Measurements from ENCODE around the gene ZP3.
"Not testable (repeated sequence)": the region's sequence is repeated elsewhere in the genome, so short reads cannot be mapped to it uniquely, and the experiment has no call there.

ZP3 gene

DNA sequence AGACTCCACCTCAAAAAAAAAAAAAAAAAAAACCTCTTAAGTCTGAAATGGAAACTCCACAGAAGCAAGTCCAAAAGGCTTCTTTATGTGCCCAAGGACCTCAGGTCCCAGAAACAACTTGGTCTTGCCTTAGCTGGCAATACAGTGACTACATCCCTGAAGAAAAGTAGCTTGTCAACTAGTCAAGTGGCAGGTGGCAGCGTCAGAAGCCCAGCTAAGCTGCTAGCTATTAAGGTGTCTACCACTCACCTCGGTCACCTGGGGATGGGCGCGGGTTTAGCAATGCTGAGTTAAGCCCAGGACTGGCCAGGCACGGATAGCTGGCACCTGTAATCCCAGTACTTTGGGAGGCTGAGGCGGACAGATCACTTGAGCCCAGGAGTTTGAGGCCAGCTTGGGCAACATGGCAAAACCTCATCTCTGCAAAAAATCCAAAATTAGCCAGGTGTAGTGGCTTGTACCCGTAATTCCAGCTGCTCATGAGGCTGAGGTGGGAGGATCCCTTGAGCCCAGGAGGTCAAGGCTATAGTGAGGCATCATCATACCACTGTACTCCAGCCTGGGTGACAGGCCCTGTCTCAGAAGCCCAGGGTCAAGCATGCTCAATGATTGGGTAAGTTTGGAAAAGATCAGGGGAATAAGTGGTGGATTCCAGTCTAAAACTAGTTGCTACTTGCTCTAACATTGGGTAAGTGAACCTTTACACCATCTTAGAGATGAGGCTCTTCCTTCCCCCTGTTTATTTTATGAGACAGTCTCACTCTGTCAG lies 14.6 kb downstream of the ZP3 start:
- in situ Hi-C loops (cut with HindIII; ENCODE audit: low sequenced_read_pairs): not testable (repeated sequence)

DNA sequence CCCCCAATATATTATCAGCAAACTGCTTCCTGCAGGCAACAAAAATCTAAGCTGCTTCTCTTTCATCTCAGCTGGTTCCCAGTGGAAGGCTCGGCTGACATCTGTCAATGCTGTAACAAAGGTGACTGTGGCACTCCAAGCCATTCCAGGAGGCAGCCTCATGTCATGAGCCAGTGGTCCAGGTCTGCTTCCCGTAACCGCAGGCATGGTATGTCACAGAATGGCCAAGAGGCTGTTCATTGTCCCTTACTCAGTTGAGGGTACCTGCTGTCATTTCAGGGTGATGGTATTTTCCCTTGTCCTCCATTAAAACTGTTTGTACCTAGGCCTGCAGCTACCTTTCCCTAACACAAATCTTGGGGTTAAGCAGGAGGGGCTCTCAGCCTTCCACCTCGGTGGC lies 15.7 kb downstream of the ZP3 start:
- in situ Hi-C loops (cut with HindIII; ENCODE audit: low sequenced_read_pairs): not testable (repeated sequence)

DNA sequence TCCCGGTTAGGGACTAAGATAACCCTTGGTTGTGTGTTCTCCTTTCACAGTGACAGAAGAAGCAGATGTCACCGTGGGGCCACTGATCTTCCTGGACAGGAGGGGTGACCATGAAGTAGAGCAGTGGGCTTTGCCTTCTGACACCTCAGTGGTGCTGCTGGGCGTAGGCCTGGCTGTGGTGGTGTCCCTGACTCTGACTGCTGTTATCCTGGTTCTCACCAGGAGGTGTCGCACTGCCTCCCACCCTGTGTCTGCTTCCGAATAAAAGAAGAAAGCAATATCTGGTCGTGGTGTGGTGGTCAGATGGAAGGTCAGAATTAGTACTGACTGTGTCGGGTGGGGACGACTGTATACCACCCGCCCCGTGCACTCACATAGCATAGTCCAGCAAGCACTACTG lies 17.0 kb downstream of the ZP3 start:
- in situ Hi-C loops (cut with HindIII; ENCODE audit: low sequenced_read_pairs): not testable (repeated sequence)

DNA sequence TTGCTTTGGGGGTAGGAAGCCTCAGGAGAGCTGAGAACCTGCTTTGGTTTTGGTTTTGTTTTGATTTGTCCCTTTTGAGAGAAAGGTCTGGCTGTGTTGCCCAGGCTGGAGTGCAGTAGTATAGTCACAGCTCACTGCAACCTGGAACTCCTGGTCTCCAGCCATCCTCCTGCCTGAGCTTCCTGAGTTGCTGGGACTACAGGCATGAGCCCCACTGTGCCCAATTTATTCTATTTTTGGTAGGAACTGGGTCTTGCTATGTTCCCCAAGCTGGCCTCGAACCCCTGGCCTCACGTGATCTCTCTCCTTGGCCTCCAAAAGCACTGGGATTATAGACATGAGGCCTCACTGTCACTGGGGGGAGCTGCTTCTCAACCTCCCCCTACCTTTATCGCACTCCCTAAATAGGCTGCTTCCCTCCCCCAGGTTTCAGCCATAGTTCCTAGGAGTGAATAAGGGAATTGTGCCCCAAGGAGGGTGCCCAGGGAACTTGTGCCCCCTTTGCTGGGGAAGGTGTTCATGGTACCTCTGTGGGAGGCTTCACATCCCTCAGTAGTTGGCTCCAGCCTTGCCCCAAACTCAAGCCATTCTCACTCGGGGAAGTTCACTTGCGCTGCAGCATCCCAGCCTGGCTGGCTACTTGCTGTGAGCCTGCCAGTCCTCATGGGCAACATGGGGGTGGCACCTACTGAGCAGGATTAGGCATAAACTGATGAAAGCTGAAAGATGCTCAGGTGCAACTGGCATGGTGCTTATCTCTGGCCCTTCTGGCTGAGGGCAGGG lies 18.1 kb downstream of the ZP3 start:
- in situ Hi-C loops (cut with HindIII; ENCODE audit: low sequenced_read_pairs): not testable (repeated sequence)

DNA sequence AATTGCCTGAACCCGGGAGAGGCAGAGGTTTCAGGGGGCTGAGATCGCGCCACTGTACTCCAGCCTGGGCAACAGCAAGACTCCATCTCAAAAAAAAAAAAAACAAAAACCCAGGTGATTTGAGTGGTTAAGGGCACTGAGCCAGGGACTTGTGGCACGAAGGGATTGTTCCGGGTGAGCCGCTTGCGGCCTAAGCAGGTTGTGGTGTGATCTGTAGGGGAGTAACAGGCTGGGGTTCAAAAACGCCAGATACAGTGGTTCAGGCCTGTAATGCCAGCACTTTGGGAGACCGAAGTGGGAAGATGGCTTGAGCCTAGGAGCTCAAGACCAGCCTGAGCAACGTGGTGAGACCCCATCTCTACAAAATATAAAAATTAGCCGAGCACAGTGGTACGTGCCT lies 19.1 kb downstream of the ZP3 start:
- in situ Hi-C loops (cut with HindIII; ENCODE audit: low sequenced_read_pairs): not testable (repeated sequence)

DNA sequence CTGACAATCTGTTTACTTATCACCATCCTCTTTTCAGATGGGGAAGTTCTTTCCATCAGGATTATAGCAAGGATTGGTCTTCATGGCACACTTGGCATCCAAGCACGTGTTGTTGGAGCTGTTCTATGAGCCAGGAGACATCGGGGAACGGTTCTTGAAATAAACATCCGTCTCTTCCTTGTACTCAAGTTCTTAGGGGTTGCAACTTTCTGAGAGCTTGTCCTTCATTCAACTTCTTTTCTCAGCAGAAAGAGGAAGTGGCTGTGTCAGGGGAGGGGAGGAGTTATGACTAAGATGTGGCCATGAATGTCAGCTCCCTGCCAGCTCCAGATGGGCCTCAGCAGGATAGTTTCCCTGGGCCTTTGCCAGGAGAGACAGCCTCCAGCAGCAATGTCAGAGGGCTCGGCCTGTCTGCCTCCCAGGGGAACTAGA lies 20.8 kb downstream of the ZP3 start:
- in situ Hi-C loops (cut with HindIII; ENCODE audit: low sequenced_read_pairs): not testable (repeated sequence)

DNA sequence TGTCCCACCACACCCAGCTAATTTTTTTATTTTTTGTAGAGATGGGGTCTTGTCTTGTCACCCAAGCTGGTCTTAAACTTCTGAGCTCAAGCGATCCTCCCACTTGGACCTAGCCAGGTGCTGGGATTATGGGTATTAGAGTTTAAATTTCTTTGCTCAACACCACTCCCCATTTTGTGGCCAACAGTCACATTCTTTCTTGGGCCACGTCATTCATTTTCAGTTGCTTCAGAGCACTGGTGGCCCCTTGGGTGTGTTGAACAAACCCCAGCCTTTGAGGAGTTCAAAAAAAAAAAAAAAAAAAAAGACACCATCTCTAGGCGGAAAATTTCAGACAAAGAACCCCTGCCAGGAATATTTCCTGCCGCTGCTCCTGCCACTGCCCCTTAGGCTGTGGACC lies 32.3 kb downstream of the ZP3 start:
- in situ Hi-C loops (cut with HindIII; ENCODE audit: low sequenced_read_pairs): not testable (repeated sequence)

DNA sequence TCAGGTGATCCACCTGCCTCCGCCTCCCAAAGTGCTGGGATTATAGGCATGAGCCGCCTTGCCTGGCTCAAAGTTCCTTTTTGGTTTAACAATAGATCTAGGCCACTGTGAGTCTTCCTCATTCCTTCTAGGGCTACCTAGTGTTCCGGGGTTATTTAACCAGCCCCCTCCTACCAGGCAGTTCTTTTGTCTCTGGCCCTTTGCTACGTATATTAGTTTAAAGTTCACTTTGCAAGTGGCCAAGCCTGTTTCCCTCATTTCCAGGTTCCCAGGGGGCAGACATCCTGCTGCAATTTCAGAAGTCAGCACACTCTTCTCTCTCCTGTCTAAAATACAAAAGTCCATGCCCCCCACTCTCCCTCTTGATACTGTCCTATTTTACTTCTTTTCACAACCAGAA lies 33.8 kb downstream of the ZP3 start:
- in situ Hi-C loops (cut with HindIII; ENCODE audit: low sequenced_read_pairs): not testable (repeated sequence)

DNA sequence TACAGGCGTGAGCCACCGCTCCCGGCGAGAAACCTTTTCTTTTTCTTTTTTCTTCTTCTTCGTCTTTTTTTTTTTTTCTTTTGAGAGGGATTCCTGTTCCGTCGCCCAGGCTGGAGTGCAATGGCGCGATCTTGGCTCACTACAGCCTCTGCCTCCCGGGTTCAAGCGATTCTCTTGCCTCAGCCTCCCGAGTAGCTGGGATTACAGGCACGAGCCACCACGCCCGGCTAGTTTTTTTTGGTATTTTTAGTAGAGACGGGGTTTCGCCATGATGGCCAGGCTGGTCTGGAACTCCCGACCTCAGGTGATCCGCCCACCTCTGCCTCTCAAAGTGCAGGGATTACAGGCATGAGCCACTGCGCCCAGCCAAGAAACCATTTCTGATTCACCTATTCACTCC lies 36.0 kb downstream of the ZP3 start:
- in situ Hi-C loops (cut with HindIII; ENCODE audit: low sequenced_read_pairs): not testable (repeated sequence)

DNA sequence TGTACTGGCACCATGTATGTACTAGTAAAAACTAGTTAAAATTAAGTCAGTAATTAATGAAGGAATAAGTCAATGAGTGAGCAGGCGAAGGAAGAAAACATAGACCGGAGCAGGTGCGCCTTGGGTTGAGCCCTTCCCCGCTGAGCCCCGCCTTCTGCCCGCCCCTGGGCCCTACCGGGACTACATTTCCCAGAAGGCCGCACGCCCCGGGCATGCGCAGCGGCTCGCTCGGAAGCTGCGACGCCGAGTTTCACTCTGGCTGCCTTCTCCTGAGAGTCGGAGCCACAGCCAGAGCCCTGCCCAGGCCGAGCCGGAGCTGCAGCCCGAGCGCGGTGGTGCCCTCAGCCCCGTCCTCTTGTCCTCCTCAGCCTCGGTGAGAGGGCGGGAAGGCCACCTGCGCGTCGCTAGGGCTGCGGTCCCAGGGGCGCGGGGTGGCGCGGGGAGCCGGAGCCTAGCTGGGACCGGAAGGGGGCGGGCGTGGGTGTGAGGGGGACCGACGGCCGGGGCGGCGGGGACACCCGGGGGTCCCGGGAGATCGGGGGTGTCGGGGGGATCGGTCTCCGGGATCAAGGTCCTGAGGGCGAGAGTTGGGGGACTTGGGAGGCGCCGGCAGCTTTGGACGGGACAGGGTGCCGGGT lies 36.8 kb downstream of the ZP3 start, which contains the start of gene DTX2:
Gene DTX2, plus strand, starts transcription at position 246 of the 638 bp plus-strand sequence. CDS start 18,801 bp downstream, outside the sequence.
- in situ Hi-C loops (cut with HindIII; ENCODE audit: low sequenced_read_pairs): not testable (repeated sequence)

DNA sequence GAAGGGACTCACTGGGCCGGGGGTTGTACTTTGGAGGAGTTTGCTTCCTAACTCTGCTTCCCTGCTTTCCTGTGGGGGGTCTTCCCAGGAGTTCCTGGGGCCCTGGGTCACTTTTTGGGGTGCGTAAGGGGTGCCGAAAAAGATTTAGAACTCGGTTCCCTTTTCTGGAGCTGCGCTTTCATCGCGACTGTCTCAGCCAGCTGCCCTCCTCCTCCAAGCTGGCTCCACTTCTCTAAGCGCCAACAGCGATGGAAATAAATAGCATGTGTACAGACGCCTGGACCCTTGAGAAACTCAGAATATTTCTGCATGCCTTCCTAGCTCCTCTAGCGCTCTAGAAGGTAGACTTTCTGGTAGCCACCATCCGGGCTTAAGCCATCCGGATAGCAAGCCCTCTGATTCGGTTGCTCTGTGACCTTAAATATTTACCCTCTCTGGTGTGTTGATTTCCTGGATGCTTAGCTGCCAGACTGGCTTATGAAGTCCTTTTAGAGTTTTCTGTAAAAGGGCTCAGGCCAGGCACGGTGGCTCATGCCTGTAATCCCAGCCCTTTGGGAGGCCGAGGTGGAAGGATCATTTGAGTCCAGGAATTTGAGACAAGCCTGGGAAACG lies 37.6 kb downstream of the ZP3 start:
- in situ Hi-C loops (cut with HindIII; ENCODE audit: low sequenced_read_pairs): not testable (repeated sequence)

DNA sequence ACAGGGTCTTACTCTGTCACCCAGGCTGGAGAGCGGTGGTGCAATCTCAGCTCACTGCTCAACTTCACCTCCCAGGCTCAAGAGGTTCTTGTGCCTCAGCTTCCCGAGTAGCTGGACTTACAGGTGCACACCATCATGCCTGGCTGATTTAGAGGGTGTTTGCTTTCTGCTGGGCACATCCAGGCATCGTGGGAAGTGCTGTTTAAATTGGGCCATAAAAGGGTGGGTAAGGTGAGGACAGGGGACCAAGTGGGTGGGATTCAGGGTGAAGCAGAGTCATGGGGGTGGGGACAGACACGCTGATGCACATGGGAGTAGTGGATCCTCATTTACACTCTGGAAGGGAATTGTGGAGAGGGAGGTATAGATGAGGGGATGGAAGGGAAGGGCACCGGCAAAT lies 40.2 kb downstream of the ZP3 start:
- in situ Hi-C loops (cut with HindIII; ENCODE audit: low sequenced_read_pairs): not testable (repeated sequence)

DNA sequence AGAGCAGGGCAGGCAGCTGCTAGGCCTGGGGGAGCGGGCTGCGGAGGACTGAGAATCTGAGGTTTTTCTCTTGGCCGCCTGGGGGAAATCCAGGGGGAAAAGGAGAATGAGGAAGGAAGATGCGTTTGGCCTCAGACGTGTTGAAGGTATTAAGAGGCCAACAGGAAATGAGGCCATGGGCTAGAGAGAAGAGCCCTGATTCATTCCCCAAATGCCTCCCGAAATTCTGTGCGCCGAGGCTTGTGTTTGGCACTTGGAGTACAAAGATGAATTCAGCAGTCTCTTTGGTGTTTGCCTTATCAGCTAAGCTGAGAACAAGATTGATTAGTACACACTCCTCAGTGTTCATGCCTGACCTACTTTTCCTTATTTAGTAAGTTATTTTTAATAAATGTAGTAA lies 41.2 kb downstream of the ZP3 start:
- in situ Hi-C loops (cut with HindIII; ENCODE audit: low sequenced_read_pairs): not testable (repeated sequence)

DNA sequence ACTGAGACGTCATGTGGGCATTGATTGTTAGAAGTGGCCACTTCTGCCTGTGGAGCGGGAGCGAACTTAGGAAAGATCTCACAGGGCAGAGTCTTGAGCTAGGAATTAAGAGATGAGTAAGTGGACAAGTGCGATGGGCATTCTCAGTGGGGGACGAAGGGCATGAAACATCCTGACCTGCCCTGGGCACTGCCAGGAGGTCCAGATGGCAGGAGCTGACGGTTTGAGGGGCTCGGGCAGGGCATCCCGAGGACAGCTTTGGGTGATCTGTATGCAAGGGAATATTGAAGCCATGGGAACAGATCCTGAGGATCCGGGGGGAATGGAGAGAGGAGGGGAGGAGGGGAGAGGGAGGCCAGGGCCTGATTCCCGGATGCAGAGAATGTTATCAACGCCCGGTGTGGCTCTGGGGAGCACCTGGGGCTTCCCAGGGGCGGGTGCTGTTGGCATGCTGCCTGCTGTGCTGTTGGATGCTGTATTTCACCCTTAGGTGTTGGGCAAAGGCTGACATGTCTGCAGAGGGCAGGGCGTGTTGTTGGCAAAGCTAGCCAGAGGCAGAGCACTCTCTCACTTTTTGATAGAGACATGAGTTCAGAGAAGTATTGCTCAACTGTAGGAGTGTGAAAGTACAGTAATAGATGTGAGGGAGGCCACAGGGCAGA lies 43.1 kb downstream of the ZP3 start:
- in situ Hi-C loops (cut with HindIII; ENCODE audit: low sequenced_read_pairs): not testable (repeated sequence)

DNA sequence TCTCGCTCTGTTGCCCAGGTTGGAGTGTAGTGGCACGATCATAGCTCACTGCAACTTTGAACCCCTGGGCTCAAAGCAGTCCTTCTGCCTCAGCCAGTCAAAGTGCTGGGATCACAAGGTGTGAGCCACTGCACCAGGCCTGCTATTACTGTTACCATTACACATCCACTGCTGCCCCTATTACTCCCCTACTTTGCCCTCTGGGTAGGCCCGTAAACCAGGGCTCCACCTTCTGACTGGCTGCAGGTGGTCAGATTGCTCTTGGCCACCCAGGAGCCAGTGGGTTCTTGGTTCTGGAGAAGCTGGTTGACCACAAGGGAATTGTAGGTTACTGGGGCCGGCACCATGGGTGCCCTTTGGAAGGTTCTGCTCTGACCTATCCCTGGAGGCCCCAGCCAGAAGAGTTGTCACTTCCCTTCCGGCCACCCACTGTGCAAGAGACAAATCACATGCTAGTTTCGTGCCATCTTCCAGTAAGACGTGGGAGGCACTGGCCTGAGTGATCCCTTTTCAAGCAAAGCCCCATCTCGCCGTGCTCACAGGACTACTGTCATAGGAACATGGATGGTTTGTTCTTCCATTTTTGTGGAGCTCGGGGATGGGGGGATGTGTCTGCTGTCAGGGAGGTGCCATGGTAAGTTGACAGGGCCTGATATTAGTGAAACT lies 46.9 kb downstream of the ZP3 start:
- in situ Hi-C loops (cut with HindIII; ENCODE audit: low sequenced_read_pairs): not testable (repeated sequence)

DNA sequence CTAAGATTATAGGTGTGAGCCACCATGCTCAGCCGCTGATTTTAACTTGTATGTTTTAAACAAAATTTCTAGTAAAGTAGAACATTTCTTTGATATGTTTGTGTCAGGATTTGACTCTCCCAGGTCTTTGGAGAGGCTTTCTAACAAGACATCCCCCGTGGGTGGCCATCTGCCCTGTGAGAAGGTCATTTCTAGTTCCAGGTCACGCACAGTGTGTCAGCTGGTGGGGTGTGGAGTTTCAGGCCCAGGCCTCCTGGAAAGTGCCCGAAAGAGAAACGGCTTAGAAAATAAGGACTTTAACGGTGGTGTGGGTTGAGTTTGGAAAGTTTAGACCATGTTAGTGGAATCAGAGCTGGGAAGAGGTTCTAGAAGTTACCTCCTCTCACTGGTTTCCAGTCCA lies 48.3 kb downstream of the ZP3 start:
- in situ Hi-C loops (cut with HindIII; ENCODE audit: low sequenced_read_pairs): not testable (repeated sequence)

DNA sequence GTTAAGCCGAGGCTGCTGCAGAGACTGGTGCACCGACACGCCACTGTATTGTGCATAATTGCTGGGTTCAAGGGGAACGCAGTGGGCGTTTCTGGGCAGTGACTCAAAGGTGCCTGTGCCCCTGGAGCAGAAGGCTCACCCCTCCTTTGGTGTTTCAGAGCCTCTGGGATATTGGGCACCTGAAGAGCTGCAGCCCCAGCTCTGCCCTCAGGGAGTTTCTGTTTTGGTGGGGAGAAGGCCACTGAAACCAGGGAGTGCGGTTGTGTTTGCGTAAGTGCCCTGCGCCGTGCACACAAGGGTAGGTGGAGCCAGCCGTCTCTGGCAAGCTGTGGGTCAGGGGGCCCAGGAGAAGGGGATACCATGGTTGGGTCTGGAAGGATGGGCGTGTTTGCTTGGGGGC lies 51.5 kb downstream of the ZP3 start:
- in situ Hi-C loops (cut with HindIII; ENCODE audit: low sequenced_read_pairs): not testable (repeated sequence)

DNA sequence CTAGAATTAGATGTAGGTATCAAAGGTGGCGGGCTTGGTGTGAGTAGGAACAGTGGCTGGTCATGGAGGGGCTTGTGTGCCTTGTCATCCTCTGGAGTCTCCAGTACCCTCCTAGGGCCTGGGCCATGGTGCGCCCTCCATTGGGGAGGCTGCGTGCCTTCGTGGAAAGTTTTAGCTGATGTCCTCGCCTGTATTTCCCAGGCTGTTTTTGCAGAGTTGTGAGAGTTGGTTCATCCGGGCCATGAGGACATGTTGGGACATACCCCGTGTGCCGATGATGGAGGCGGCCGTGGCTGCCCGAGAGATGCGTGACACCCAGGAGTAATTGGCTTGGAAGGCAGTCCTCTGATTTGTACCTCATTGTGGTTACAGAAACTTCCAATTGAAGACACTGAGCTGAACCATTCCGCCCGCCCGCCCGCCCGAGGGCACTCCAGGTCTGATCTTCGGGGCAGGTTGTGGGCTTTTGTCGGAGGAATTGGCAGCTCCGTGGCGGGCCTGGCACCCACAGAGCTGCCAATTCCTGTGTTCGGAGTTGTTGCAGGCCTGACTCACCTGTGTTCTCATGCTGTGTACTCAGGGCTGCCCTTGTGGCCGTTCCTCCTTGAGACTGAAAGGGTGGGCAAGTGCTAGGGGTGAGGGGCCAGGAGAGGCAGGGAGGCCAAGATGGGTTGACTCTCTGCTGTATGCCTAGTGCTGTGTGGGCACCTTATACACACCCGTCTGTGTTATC lies 52.2 kb downstream of the ZP3 start:
- in situ Hi-C loops (cut with HindIII; ENCODE audit: low sequenced_read_pairs): not testable (repeated sequence)

DNA sequence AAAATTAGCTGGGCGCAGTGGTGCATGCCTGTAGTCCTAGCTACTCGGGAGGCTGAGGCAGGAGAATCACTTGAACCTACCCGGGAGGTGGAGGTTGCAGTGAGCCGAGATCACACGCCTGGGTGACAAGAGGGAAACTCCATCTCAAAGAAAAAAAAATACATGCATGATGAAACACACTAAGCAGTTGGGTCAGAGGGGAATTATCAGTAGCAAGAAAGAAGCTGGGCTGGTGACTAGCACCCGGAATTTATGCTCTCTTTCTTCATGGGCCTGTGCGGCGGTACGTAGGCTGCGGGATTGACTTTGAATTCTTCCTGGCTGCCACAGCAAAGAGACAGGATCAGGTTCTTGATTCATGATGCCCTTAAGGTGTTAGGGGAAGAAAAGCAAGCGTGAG lies 54.9 kb downstream of the ZP3 start:
- in situ Hi-C loops (cut with HindIII; ENCODE audit: low sequenced_read_pairs): not testable (repeated sequence)
